HEK293T (cell line): Measurements from ENCODE around the gene PRKD2.
"Not testable (repeated sequence)": the region's sequence is repeated elsewhere in the genome, so short reads cannot be mapped to it uniquely, and the experiment has no call there.

Experiments used
- CTCF ChIA-PET: fragments of 350-600 bp; formaldehyde crosslinking; extraction: SDS; loops from one replicate; lab custom pipeline; 2021; ENCODE audit warnings: antibody characterized with exemption, inconsistent platforms; lab: Yijun Ruan, JAX
- POLR2A ChIA-PET: fragments of 350-600 bp; formaldehyde crosslinking; extraction: SDS; loops from one replicate; lab custom pipeline; 2020; ENCODE audit warnings: antibody characterized with exemption, inconsistent platforms; lab: Yijun Ruan, JAX
- DNase-seq: peaks from one replicate; pipeline ENCODE4 v3.0.0; 2012; ENCODE audit warnings: mixed read lengths; ENCODE audit errors: extremely low spot score
- ARNT ChIP-seq: fragments of 450-650 bp; IDR thresholded peaks from 2 replicates; pipeline ENCODE4 v1.6.1; 2017; ENCODE audit warnings: mild to moderate bottlenecking
- BHLHE40 ChIP-seq: fragments of 450-650 bp; IDR thresholded peaks from 2 replicates; pipeline ENCODE4 v1.6.1; 2016; ENCODE audit warnings: mild to moderate bottlenecking, moderate library complexity, borderline replicate concordance
- CTBP1 ChIP-seq: fragments of 450-650 bp; IDR thresholded peaks from 2 replicates; pipeline ENCODE4 v1.6.1; 2016; ENCODE audit warnings: borderline replicate concordance
- ELF4 ChIP-seq: fragments of 450-650 bp; IDR thresholded peaks from 2 replicates; pipeline ENCODE4 v1.6.1; 2017; ENCODE audit warnings: antibody characterized with exemption
- FOXA1 ChIP-seq: fragments of 450-650 bp; IDR thresholded peaks from 2 replicates; pipeline ENCODE4 v1.6.1; 2016; ENCODE audit warnings: mild to moderate bottlenecking
- FOXK2 ChIP-seq: fragments of 450-650 bp; IDR thresholded peaks from 2 replicates; pipeline ENCODE4 v1.6.1; 2016; ENCODE audit warnings: mild to moderate bottlenecking
- FOXM1 ChIP-seq: fragments of 450-650 bp; IDR thresholded peaks from 2 replicates; pipeline ENCODE4 v1.6.1; 2017; ENCODE audit warnings: mild to moderate bottlenecking, borderline replicate concordance
- HDGF ChIP-seq: fragments of 450-650 bp; IDR thresholded peaks from 2 replicates; pipeline ENCODE4 v1.6.1; 2017; ENCODE audit warnings: antibody characterized with exemption, borderline replicate concordance
- L3MBTL2 ChIP-seq: fragments of 450-650 bp; conservative IDR thresholded peaks from 2 replicates; pipeline ENCODE4 v1.6.1; 2016; ENCODE audit warnings: mild to moderate bottlenecking
- LEF1 ChIP-seq: fragments of 450-650 bp; IDR thresholded peaks from 2 replicates; pipeline ENCODE4 v1.6.1; 2017; ENCODE audit warnings: mild to moderate bottlenecking, borderline replicate concordance
- NFRKB ChIP-seq: fragments of 450-650 bp; IDR thresholded peaks from 2 replicates; pipeline ENCODE4 v1.6.1; 2016; ENCODE audit warnings: mild to moderate bottlenecking, moderate library complexity
- PKNOX1 ChIP-seq: fragments of 450-650 bp; IDR thresholded peaks from 2 replicates; pipeline ENCODE4 v1.6.1; 2016
- SP1 ChIP-seq: fragments of 450-650 bp; IDR thresholded peaks from 2 replicates; pipeline ENCODE4 v1.6.1; 2017
- SUZ12 ChIP-seq: fragments of 450-650 bp; IDR thresholded peaks from 2 replicates; pipeline ENCODE4 v1.6.1; 2016; ENCODE audit warnings: mild to moderate bottlenecking
- TARDBP ChIP-seq: fragments of 450-650 bp; IDR thresholded peaks from 2 replicates; pipeline ENCODE4 v1.6.1; 2016
- ZNF384 ChIP-seq: fragments of 450-650 bp; IDR thresholded peaks from 2 replicates; pipeline ENCODE4 v1.6.1; 2016

The PRKD2 gene

GRCh38 chr19:46630586-46631205, 86.2 kb downstream of the PRKD2 start:
- no peak for TF ChIP-seq BHLHE40
- no peak for TF ChIP-seq FOXK2
- TF ChIP-seq FOXA1 = no peak
- TF ChIP-seq SUZ12 = no peak
- TF ChIP-seq FOXM1 = no peak
- no peak for TF ChIP-seq CTBP1
- TF ChIP-seq LEF1 = no peak
- no peak for TF ChIP-seq TARDBP
- no peak for TF ChIP-seq HDGF
- TF ChIP-seq ZNF384 = no peak
- no peak for TF ChIP-seq ARNT
- no peak for TF ChIP-seq NFRKB
- TF ChIP-seq SP1 = no peak
- no peak for TF ChIP-seq L3MBTL2
- TF ChIP-seq ELF4 = no peak
- TF ChIP-seq PKNOX1 = no peak
- CTCF ChIA-PET = interaction anchor here (1.0 to 2.0 kb wide), 3 partner anchors 14 to 31 kb away, joined by 4 to 7 read pairs (median 6); partner anchors contain the start of gene DACT3
- POLR2A ChIA-PET = no interaction called here
- no peak for DNase-seq

- ChIA-PET POLR2A (interaction anchor here (1.0 kb wide), 1 partner anchor 28 kb away, joined by 3 read pairs; no protein-coding TSS in a partner anchor), CTCF (interaction anchor here (0.8 kb wide), 1 partner anchor 15 kb away, joined by 3 read pairs; no protein-coding TSS in a partner anchor)
- TF ChIP-seq FOXA1 = no peak
- no peak for TF ChIP-seq L3MBTL2
- TF ChIP-seq ZNF384 = no peak
- no peak for TF ChIP-seq FOXM1
- DNase-seq = no peak
Measured at GRCh38 chr19:46629546-46630025, 87.3 kb downstream of the PRKD2 start.

GRCh38 chr19:46628970-46629369, 87.9 kb downstream of the PRKD2 start:
- POLR2A ChIA-PET = interaction anchor here (1.0 kb wide), 1 partner anchor 27 kb away, joined by 3 read pairs; no protein-coding TSS in a partner anchor
- CTCF ChIA-PET = interaction anchor here (0.8 kb wide), 1 partner anchor 15 kb away, joined by 3 read pairs; no protein-coding TSS in a partner anchor
- DNase-seq = not testable (repeated sequence)

- TF ChIP-seq CTBP1 (no peak), HDGF (no peak), ELF4 (no peak), PKNOX1 (no peak), LEF1 (no peak), FOXK2 (no peak), SUZ12 (no peak), ARNT (no peak), NFRKB (no peak), BHLHE40 (no peak), FOXA1 (no peak), TARDBP (no peak), L3MBTL2 (no peak), FOXM1 (no peak), SP1 (no peak), ZNF384 (no peak)
- POLR2A ChIA-PET = no interaction called here
- no peak for DNase-seq
- CTCF ChIA-PET = interaction anchor here (0.6 kb wide), 1 partner anchor 124 kb away, joined by 3 read pairs; no protein-coding TSS in a partner anchor
Measured at GRCh38 chr19:46626446-46626845, 90.5 kb downstream of the PRKD2 start.

GRCh38 chr19:46625731-46626130, 91.2 kb downstream of the PRKD2 start:
- CTCF ChIA-PET = interaction anchor here (0.5 kb wide), 1 partner anchor 378 kb away, joined by 3 read pairs; no protein-coding TSS in a partner anchor
- no peak for DNase-seq
- POLR2A ChIA-PET = no interaction called here
- TF ChIP-seq SP1 (no peak), NFRKB (no peak), FOXM1 (no peak), PKNOX1 (no peak), L3MBTL2 (no peak), SUZ12 (no peak), LEF1 (no peak)

- ChIA-PET CTCF (interaction anchor here (1.3 kb wide), 1 partner anchor 11 kb away, joined by 4 read pairs; no protein-coding TSS in a partner anchor), POLR2A (no interaction called here)
- DNase-seq = no peak
Measured at GRCh38 chr19:46624958-46625661, 91.8 kb downstream of the PRKD2 start, which contains the start of gene PTGIR. TSS of gene PTGIR (minus strand) at chr19:46625089. CDS start at chr19:46624225, 864 bp downstream.

More at GRCh38 chr19:46624958-46625661, 91.8 kb downstream of the PRKD2 start, which contains the start of gene PTGIR:
- no peak for TF ChIP-seq ZNF384
- no peak for TF ChIP-seq HDGF
- no peak for TF ChIP-seq SUZ12
- TF ChIP-seq L3MBTL2 = no peak
- TF ChIP-seq SP1 = no peak
- TF ChIP-seq LEF1 = no peak
- no peak for TF ChIP-seq TARDBP
- no peak for TF ChIP-seq ARNT
- no peak for TF ChIP-seq FOXM1
- TF ChIP-seq FOXA1 = no peak
